HG03064 (cell line): Measurements from ENCODE around the gene GFI1.
"Not testable (repeated sequence)": the region's sequence is repeated elsewhere in the genome, so short reads cannot be mapped to it uniquely, and the experiment has no call there.

ENCODE experiments used
- ATAC-seq: cut with Tn5 transposase; IDR thresholded peaks from one replicate; pipeline ENCODE4 v1.9.1; 2021; ENCODE audit warnings: low read depth; ENCODE audit not compliant: unreplicated experiment

Gene GFI1

GRCh38 chr1:92466683-92467352, 19.9 kb downstream of the GFI1 start:
- ATAC-seq, result no peak

- ATAC-seq, result no peak
Measured at GRCh38 chr1:92465256-92465647, 21.5 kb downstream of the GFI1 start.

- no peak for ATAC-seq
Measured at GRCh38 chr1:92464588-92465255, 22.0 kb downstream of the GFI1 start.

GRCh38 chr1:92461364-92462097, 25.2 kb downstream of the GFI1 start:
- peak; percentile 61 for ATAC-seq

- ATAC-seq, result no peak
Measured at GRCh38 chr1:92459871-92460320, 26.8 kb downstream of the GFI1 start.

- ATAC-seq, result no peak
Measured at GRCh38 chr1:92458146-92458545, 28.6 kb downstream of the GFI1 start.

- ATAC-seq, result no peak
Measured at GRCh38 chr1:92447976-92448375, 38.7 kb downstream of the GFI1 start.

- no peak for ATAC-seq
Measured at GRCh38 chr1:92447033-92447681, 39.6 kb downstream of the GFI1 start.

- no peak for ATAC-seq
Measured at GRCh38 chr1:92446546-92446945, 40.2 kb downstream of the GFI1 start.

GRCh38 chr1:92445865-92446264, 40.9 kb downstream of the GFI1 start:
- ATAC-seq, result no peak

GRCh38 chr1:92444351-92444750, 42.4 kb downstream of the GFI1 start:
- ATAC-seq, result no peak

GRCh38 chr1:92443893-92444292, 42.8 kb downstream of the GFI1 start:
- no peak for ATAC-seq

- no peak for ATAC-seq
Measured at GRCh38 chr1:92442351-92442750, 44.4 kb downstream of the GFI1 start.

GRCh38 chr1:92441697-92442342, 44.9 kb downstream of the GFI1 start:
- no peak for ATAC-seq

- ATAC-seq, result no peak
Measured at GRCh38 chr1:92441316-92441696, 45.4 kb downstream of the GFI1 start.

- ATAC-seq, result no peak
Measured at GRCh38 chr1:92439291-92439690, 47.4 kb downstream of the GFI1 start.

GRCh38 chr1:92434572-92434971, 52.2 kb downstream of the GFI1 start:
- not testable (repeated sequence) for ATAC-seq

- no peak for ATAC-seq
Measured at GRCh38 chr1:92430030-92430429, 56.7 kb downstream of the GFI1 start.

GRCh38 chr1:92425617-92426016, 61.1 kb downstream of the GFI1 start:
- ATAC-seq, result no peak
